Endothelial cell of umbilical vein (primary cell): ENCODE results near the gene ZNF524. TPM values are rescaled to one million over a fixed set of nuclear protein-coding genes. Genes with fewer than 3 reads are reported as not detected.

Experiments
- BruUV-seq: library from RNA; stranded (reverse); fragments of 400-500 nt; replicated peaks from 2 replicates; lab custom pipeline; 2021; lab: Mats Ljungman, UMichigan
- CTCF ChIA-PET: fragments of 300-600, 350-600 bp; sonication (Branson Sonifier 250); formaldehyde crosslinking; loops from one replicate; lab custom pipeline; 2021; ENCODE audit warnings: antibody characterized with exemption, inconsistent platforms; lab: Charles Lee
- POLR2A ChIA-PET: fragments of 300-600, 350-600 bp; sonication (Branson Sonifier 250); formaldehyde crosslinking; loops from one replicate; lab custom pipeline; 2021; ENCODE audit warnings: antibody characterized with exemption, inconsistent platforms; lab: Charles Lee
- DNase-seq: peaks from one replicate; pipeline ENCODE4 v3.0.0-alpha.2; 2011; ENCODE audit warnings: low read depth, low spot score
- FAIRE-seq: peaks from 2 replicates; lab custom pipeline; 2011; peaks lifted over from hg19 to GRCh38; lab: Jason Lieb, UNC
- H2AFZ ChIP-seq: 2 replicates; pipeline ENCODE4 v1.6.0; 2012; ENCODE audit warnings: low read depth, low read length, control low read depth, inconsistent platforms
- H3K27ac ChIP-seq: 2 replicates; pipeline ENCODE4 v1.5.1; 2011; ENCODE audit warnings: low read depth, mild to moderate bottlenecking, control low read depth, low read length, moderate library complexity; ENCODE audit not compliant: insufficient read depth
- H3K27me3 ChIP-seq, 2 experiments: 2 replicates each; pipeline versions ENCODE4 v1.6.0 to v1.6.1; 2011; ENCODE audit warnings: low read length in 2 of 2, mixed read lengths in 1 of 2; ENCODE audit not compliant: control insufficient read depth in 2 of 2, insufficient read depth in 2 of 2
- H3K36me3 ChIP-seq, 2 experiments: 2 replicates in 1 of 2; 3 replicates in 1 of 2; pipeline ENCODE4 v1.5.1; 2011; ENCODE audit warnings: low read length in 2 of 2, mild to moderate bottlenecking in 1 of 2, moderate library complexity in 1 of 2; ENCODE audit not compliant: control insufficient read depth in 2 of 2, insufficient read depth in 2 of 2; ENCODE audit errors: extremely low read depth in 1 of 2
- H3K4me1 ChIP-seq: 3 replicates; pipeline ENCODE4 v1.5.1; 2011; ENCODE audit warnings: mild to moderate bottlenecking, low read length; ENCODE audit not compliant: control insufficient read depth, insufficient read depth; ENCODE audit errors: extremely low read depth
- H3K4me2 ChIP-seq: 2 replicates; pipeline ENCODE4 v1.6.1; 2011; ENCODE audit warnings: low read length, control low read depth, mixed read lengths; ENCODE audit not compliant: insufficient read depth
- H3K4me3 ChIP-seq, 3 experiments: fragments of 200-600 bp in 1 of 3; sonication (generic), shearing (Covaris generic) in 1 of 3; replicated peaks in 1 of 3; 2 replicates each; pipeline ENCODE4 v1.5.1; 2011 to 2016; ENCODE audit warnings: control low read depth in 3 of 3, low read length in 3 of 3, mild to moderate bottlenecking in 2 of 3, inconsistent platforms in 1 of 3, low read depth in 1 of 3, moderate library complexity in 1 of 3; ENCODE audit not compliant: insufficient read depth in 1 of 3
- H3K79me2 ChIP-seq: 2 replicates; pipeline ENCODE4 v1.6.0; 2012; ENCODE audit warnings: low read length, inconsistent platforms; ENCODE audit not compliant: control insufficient read depth, insufficient read depth
- H3K9ac ChIP-seq: replicated peaks from 2 replicates; pipeline ENCODE3; 2011; ENCODE audit warnings: low read length, control low read depth; ENCODE audit not compliant: insufficient read depth; ENCODE audit errors: extremely low read depth
- H3K9me1 ChIP-seq: replicated peaks from 3 replicates; pipeline ENCODE4 v1.6.0; 2011; ENCODE audit warnings: mild to moderate bottlenecking, low read length; ENCODE audit not compliant: control insufficient read depth, insufficient read depth; ENCODE audit errors: extremely low read depth
- H3K9me3 ChIP-seq: replicated peaks from 2 replicates; pipeline ENCODE4 v1.5.1; 2012; ENCODE audit warnings: low read length, inconsistent platforms; ENCODE audit not compliant: control insufficient read depth, insufficient read depth
- H4K20me1 ChIP-seq: replicated peaks from 2 replicates; pipeline ENCODE3; 2011; ENCODE audit warnings: mild to moderate bottlenecking, low read length; ENCODE audit not compliant: control insufficient read depth, insufficient read depth; ENCODE audit errors: extremely low read depth
- CTCF ChIP-seq, 2 donors: IDR thresholded peaks; 1 replicate in 1 of 2; 2 replicates in 1 of 2; pipeline ENCODE4 v1.5.1; 2011; ENCODE audit warnings: low read length in 2 of 2, mild to moderate bottlenecking in 2 of 2, moderate library complexity in 2 of 2, control low read depth in 1 of 2, inconsistent platforms in 1 of 2, low read depth in 1 of 2; ENCODE audit not compliant: insufficient read depth in 1 of 2; ENCODE audit errors: extremely low read depth in 1 of 2
- EZH2 ChIP-seq: IDR thresholded peaks from 2 replicates; pipeline ENCODE4 v1.6.1; 2012; ENCODE audit warnings: borderline replicate concordance, low read depth, mild to moderate bottlenecking, moderate library complexity, low read length, inconsistent platforms; ENCODE audit not compliant: severe bottlenecking
- FOS ChIP-seq: IDR thresholded peaks from 2 replicates; pipeline ENCODE4 v1.6.1; 2011; ENCODE audit warnings: mild to moderate bottlenecking, low read length, moderate library complexity, borderline replicate concordance; ENCODE audit not compliant: insufficient read depth
- MYC ChIP-seq: IDR thresholded peaks from one replicate; pipeline ENCODE4 v1.6.1; 2011; ENCODE audit warnings: mild to moderate bottlenecking, low read depth, low read length
- POLR2A ChIP-seq: IDR thresholded peaks from 2 replicates; pipeline ENCODE4 v1.6.1; 2012; ENCODE audit warnings: low read depth, mild to moderate bottlenecking, control low read depth, low read length
- POLR2AphosphoS5 ChIP-seq: IDR thresholded peaks from 2 replicates; pipeline ENCODE4 v1.6.1; 2012; ENCODE audit warnings: low read depth, mild to moderate bottlenecking, control low read depth, low read length, moderate library complexity; ENCODE audit not compliant: insufficient read depth
- dilution Hi-C: fragments of 300-500 bp; cut with MboI; formaldehyde crosslinking; loops from one replicate; pipeline ENCODE4 v1.15.0; 2019; ENCODE audit warnings: low sequenced_read_pairs; ENCODE audit not compliant: extremely low pct_ligation_motif_present
- intact Hi-C: fragments of 100-400 bp; cut with micrococcal nuclease; formaldehyde crosslinking; loops from one replicate; pipeline ENCODE4 v1.10.0; 2022
- polyA plus RNA-seq, 4 experiments: library from polyadenylated mRNA; depleted of rRNA in 3 of 4; stranded (reverse) in 3 of 4; unstranded in 1 of 4; fragments of >200 nt; gene quantifications; 2 replicates each; pipeline versions ENCODE4 v1.2.1 to v1.2.3, GENCODE V29; 2011 to 2012; ENCODE audit warnings: missing spikeins in 1 of 4
- total RNA-seq: library from RNA; stranded (reverse); gene quantifications from 2 replicates; pipeline ENCODE4 v1.2.3, GENCODE V29; 2021

Gene ZNF524
- total and polyA plus RNA-seq, 2 donors (not counting 3 experiments of a cell fraction or from before 2014, with no cell fraction given), result 15.2 to 15.4 TPM

GRCh38 chr19:55623561-55623960 lies 23.5 kb downstream of the ZNF524 start:
- H3K27ac ChIP-seq, result no peak overlapping the region
- TF ChIP-seq POLR2AphosphoS5 (no peak), FOS (no peak), MYC (no peak), POLR2A (no peak), CTCF (IDR thresholded peaks at IDR 0.05; ENCODE audit: extremely low read depth in 1 of 2, insufficient read depth in 1 of 2, low read depth in 1 of 2, low read length in 2 of 2) (no peak), EZH2 (no peak)
- H3K27me3 ChIP-seq, result no peaks in the 10 kb centered on the region
- H3K4me2 ChIP-seq, result no peak overlapping the region
- H3K4me3 ChIP-seq, result no peak overlapping the region
- H3K9me3 ChIP-seq, result no peaks in the 10 kb centered on the region
- intact Hi-C loops (no loop called here), dilution Hi-C loops (no loop called here)
- FAIRE-seq, result no peak
- peaks cover 6% of the 10 kb centered on the region for H3K4me1 ChIP-seq
- BruUV-seq, result TSS peak; percentile 34
- no peak overlapping the region for H2AFZ ChIP-seq
- H3K9ac ChIP-seq, result no peak overlapping the region
- CTCF ChIA-PET, result interaction anchor here (1.5 kb wide), 1 partner anchor 15 kb away, joined by 5 read pairs; no protein-coding TSS in a partner anchor
- no peaks in the 10 kb centered on the region for H4K20me1 ChIP-seq
- no peak for DNase-seq
- POLR2A ChIA-PET, result interaction anchor here (1.4 kb wide), 1 partner anchor 24 kb away, joined by 8 read pairs; the partner anchor contains the start of gene FIZ1
- no peaks in the 10 kb centered on the region for H3K9me1 ChIP-seq
- H3K79me2 ChIP-seq, result no peaks in the 10 kb centered on the region
- H3K36me3 ChIP-seq, result peaks cover 0 to 3% of the 10 kb centered on the region in 2 experiments
